GM12872 (cell line): ENCODE data around the gene GGNBP2.

ENCODE experiments used
- CTCF ChIP-seq: IDR thresholded peaks from 3 replicates; pipeline ENCODE4 v1.5.1; 2011; ENCODE audit warnings: low read depth, mild to moderate bottlenecking, low read length, moderate library complexity; ENCODE audit not compliant: insufficient read depth

The GGNBP2 gene, protein sequence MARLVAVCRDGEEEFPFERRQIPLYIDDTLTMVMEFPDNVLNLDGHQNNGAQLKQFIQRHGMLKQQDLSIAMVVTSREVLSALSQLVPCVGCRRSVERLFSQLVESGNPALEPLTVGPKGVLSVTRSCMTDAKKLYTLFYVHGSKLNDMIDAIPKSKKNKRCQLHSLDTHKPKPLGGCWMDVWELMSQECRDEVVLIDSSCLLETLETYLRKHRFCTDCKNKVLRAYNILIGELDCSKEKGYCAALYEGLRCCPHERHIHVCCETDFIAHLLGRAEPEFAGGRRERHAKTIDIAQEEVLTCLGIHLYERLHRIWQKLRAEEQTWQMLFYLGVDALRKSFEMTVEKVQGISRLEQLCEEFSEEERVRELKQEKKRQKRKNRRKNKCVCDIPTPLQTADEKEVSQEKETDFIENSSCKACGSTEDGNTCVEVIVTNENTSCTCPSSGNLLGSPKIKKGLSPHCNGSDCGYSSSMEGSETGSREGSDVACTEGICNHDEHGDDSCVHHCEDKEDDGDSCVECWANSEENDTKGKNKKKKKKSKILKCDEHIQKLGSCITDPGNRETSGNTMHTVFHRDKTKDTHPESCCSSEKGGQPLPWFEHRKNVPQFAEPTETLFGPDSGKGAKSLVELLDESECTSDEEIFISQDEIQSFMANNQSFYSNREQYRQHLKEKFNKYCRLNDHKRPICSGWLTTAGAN

GRCh38 chr17:36544307-36545076 is at the start of gene GGNBP2:
GGNBP2 (plus strand) TSS chr17:36544919; CDS start chr17:36545725, 806 bp downstream.
- TF ChIP-seq CTCF, result no peak

DNA sequence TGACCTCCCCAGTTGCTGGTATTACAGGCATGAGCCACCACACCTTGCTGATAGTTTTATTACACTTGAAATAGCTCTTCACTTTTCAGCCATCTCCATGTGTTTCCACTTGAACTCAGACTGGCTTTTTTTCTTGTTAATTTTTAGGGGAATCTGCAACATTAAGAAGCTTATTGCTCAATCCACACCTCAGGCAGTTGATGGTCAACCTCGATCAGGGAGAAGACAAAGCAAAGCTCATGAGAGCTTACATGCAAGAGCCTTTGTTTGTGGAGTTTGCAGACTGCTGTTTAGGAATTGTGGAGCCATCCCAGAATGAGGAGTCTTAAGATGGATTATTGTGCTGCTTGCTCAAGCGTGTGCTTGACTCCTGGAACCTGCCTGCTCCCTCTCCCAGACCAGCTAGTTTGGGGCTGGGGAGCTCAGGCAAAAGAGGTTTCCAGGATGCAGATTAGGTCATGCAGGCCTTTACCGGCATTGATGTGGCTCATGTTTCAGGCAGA is 49.6 kb upstream of the GGNBP2 start:
- TF ChIP-seq CTCF, result no peak

GRCh38 chr17:36496018-36496789 is 48.5 kb upstream of the GGNBP2 start:
- TF ChIP-seq CTCF, result no peak

GRCh38 chr17:36498155-36498554 is 46.6 kb upstream of the GGNBP2 start:
- TF ChIP-seq CTCF, result no peak

GRCh38 chr17:36498560-36499300 is 46.0 kb upstream of the GGNBP2 start:
- no peak for TF ChIP-seq CTCF

DNA sequence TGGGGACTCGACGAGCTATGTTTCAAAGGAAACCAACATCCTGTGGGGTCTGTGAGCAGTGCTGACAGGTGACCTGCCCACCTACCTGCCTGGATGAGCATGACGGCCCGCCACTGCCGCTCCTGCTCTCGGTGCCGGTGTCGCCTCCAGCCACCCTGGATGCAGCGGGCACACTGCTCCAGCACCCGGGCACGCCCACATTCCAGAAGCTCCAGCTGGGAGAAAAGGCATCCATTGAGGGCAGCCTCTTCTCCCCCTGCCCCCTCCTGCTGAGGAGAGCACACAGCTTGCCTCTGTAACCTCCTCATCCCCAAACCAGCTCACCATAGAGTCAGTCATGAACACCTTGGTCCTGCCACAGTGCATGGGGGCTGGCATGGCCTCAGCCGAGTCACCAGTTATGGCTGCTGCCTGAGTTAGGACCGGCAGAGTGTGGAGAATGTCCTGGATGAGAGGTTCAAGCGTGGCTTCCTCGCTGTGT is 43.9 kb upstream of the GGNBP2 start:
- TF ChIP-seq CTCF, result no peak
